Measurements from ENCODE around the gene SMIM31. TPM values are rescaled to one million over a fixed set of nuclear protein-coding genes. Genes with fewer than 3 reads are reported as not detected.

Gene SMIM31
- total RNA-seq, 2 donors from 2014 or later: 0.78 to 2.6 TPM

DNA sequence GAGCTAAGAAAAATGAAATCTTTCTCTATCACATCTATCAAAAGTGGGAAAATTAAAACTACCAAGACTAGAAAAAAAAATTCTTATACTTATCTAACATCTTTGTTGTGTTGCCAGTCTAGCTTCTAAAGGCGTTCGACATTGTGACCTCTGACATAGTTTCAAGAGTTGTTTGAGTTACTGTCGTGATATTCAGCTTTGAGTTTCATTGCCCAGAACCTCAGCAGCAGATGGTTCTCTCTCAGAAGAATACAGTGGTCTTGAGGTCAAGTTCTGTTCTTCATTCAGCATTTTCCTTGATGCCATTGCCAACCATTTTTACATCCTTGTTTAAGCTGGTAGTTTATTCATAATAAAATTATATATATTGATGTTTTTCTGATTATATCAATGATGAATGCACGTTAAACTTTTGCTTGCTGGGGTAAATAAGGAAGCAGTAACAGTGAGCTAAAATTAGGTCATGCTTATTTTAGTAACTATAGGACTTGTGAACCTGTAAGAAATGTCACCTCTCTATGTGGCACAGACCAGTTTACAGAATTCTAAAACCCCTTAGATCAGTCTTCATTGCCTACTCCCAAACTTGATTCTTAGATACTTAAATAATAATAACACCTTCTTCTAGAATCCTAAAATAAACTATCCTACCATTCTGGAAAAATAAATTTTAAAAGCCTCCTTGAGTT lies 23.1 kb upstream of the SMIM31 start:
- H3K9me3 ChIP-seq: no peaks in the 10 kb centered on the region
- intact Hi-C loops (cut with DNase I): no loop called here

GRCh38 chr4:164731827-164732474 lies 22.0 kb upstream of the SMIM31 start:
- intact Hi-C loops (cut with DNase I): no loop called here
- H3K4me3 ChIP-seq: no peak overlapping the region
- ATAC-seq (peak; percentile 66), DNase-seq (peak; percentile 23 to 52 (median 35))
- no peak overlapping the region for H3K27ac ChIP-seq
- WGBS, 2 donors: 21 to 24% methylated on average over 5 of the region's 5 CpGs
- H3K4me1 ChIP-seq: no peaks in the 10 kb centered on the region
- TF ChIP-seq POLR2A (IDR thresholded peaks at IDR 0.05): no peak
- TF ChIP-seq, protein P1, sequence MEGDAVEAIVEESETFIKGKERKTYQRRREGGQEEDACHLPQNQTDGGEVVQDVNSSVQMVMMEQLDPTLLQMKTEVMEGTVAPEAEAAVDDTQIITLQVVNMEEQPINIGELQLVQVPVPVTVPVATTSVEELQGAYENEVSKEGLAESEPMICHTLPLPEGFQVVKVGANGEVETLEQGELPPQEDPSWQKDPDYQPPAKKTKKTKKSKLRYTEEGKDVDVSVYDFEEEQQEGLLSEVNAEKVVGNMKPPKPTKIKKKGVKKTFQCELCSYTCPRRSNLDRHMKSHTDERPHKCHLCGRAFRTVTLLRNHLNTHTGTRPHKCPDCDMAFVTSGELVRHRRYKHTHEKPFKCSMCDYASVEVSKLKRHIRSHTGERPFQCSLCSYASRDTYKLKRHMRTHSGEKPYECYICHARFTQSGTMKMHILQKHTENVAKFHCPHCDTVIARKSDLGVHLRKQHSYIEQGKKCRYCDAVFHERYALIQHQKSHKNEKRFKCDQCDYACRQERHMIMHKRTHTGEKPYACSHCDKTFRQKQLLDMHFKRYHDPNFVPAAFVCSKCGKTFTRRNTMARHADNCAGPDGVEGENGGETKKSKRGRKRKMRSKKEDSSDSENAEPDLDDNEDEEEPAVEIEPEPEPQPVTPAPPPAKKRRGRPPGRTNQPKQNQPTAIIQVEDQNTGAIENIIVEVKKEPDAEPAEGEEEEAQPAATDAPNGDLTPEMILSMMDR (IDR thresholded peaks at IDR 0.05): peak; percentile 68 to 84 (median 72)
- no peaks in the 10 kb centered on the region for H3K36me3 ChIP-seq (replicated peaks in 1 of 2; ENCODE audit: insufficient read depth in 1 of 2, low read depth in 2 of 2)
- no peaks in the 10 kb centered on the region for H3K9me3 ChIP-seq
- no peaks in the 10 kb centered on the region for H3K27me3 ChIP-seq

More for the DNA sequence above, 23.1 kb upstream of the SMIM31 start:
- WGBS, 2 donors: 21 to 28% methylated on average over 4 of the region's 4 CpGs
- Histone ChIP-seq H3K27ac (no peak overlapping the region), H3K27me3 (no peaks in the 10 kb centered on the region), H3K4me3 (no peak overlapping the region), H3K36me3 (replicated peaks in 1 of 2; ENCODE audit: insufficient read depth in 1 of 2, low read depth in 2 of 2) (no peaks in the 10 kb centered on the region), H3K4me1 (no peaks in the 10 kb centered on the region)
- DNase-seq (no peak), ATAC-seq (no peak)
- TF ChIP-seq, protein P1 (IDR thresholded peaks at IDR 0.05): no peak
- no peak for TF ChIP-seq POLR2A (IDR thresholded peaks at IDR 0.05)

DNA sequence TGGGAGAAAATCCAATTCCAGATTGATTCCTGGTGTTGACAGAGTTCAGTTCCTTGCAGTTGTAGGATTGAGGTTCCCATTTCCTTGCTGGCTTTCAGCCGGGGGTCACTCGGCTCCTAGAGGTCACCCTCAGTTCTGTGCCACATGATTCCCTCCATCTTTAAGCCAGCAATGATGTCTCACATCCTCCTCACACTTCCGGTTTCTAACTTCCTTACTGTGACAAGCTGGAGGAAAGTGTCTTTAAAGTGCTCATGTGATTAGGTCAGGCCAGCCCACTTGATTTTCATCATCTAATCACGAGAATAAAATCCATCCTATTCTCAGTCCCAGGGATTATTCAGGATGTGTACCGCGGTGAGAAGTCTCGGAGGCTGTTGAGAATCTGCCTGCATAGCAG lies 19.4 kb upstream of the SMIM31 start:
- WGBS, 2 donors: 50 to 60% methylated on average over 7 of the region's 7 CpGs
- intact Hi-C loops (cut with DNase I): no loop called here
- Histone ChIP-seq H3K27me3 (no peaks in the 10 kb centered on the region), H3K4me1 (no peaks in the 10 kb centered on the region), H3K9me3 (no peaks in the 10 kb centered on the region), H3K36me3 (replicated peaks in 1 of 2; ENCODE audit: insufficient read depth in 1 of 2, low read depth in 2 of 2) (no peaks in the 10 kb centered on the region), H3K27ac (no peak overlapping the region), H3K4me3 (no peak overlapping the region)
- no peak for DNase-seq
- no peak for TF ChIP-seq POLR2A (IDR thresholded peaks at IDR 0.05)
- TF ChIP-seq, protein P1 (IDR thresholded peaks at IDR 0.05): no peak
- ATAC-seq: no peak

DNA sequence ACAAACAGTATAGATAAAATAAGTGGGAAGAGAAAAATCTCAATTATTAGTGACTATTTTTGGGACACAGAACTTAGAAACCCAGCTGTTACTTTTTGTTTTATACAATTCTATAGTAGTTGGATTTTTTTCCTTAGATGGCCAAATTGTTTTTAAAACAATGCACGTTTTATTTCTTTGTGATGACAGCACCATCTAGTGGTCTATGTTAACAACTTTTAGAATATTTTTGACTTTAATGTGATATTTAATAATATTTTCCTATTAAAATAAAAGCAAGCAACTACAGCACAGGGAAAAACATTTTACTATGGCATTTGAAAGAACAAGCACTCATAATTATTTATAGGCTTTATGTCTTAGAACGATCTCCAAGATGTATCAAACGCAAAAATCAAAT lies 5.6 kb upstream of the SMIM31 start:
- TF ChIP-seq, protein P1 (IDR thresholded peaks at IDR 0.05): peak in 6 of 7 experiments; percentile 29 to 48 (median 38)
- TF ChIP-seq POLR2A (IDR thresholded peaks at IDR 0.05): no peak
- Histone ChIP-seq H3K27me3 (no peaks in the 10 kb centered on the region), H3K9me3 (no peaks in the 10 kb centered on the region), H3K4me3 (no peak overlapping the region), H3K4me1 (no peaks in the 10 kb centered on the region), H3K36me3 (replicated peaks in 1 of 2; ENCODE audit: insufficient read depth in 1 of 2, low read depth in 2 of 2) (no peaks in the 10 kb centered on the region), H3K27ac (no peak overlapping the region)
- intact Hi-C loops (cut with DNase I): loop anchor here (10.0 kb wide), 1 partner anchor 1194 kb away; no protein-coding TSS in a partner anchor
- DNase-seq (no peak), ATAC-seq (no peak)
- WGBS, 2 donors: 39 to 40% methylated on average over 3 of the region's 3 CpGs
